NCI-H2107 (cell line): Measurements from ENCODE around the gene JOSD2.
A peak's percentile ranks its signal among the peaks of the same experiment; 100 is the strongest.

Experiments used
- DNase-seq: peaks from one replicate; lab custom pipeline; 2025; lab: John Stamatoyannopoulos, UW

JOSD2 gene

GRCh38 chr19:50511069-50511822 lies at the start of gene JOSD2:
Gene JOSD2, minus strand, starts transcription at chr19:50511191. Its CDS starts 760 bp downstream, at chr19:50510431.
- DNase-seq: peak; percentile 97

GRCh38 chr19:50559636-50560035 lies 48.6 kb upstream of the JOSD2 start:
- DNase-seq: no peak

- DNase-seq: no peak
Measured at GRCh38 chr19:50558449-50558848, 47.5 kb upstream of the JOSD2 start.

GRCh38 chr19:50558039-50558438 lies 47.0 kb upstream of the JOSD2 start:
- no peak for DNase-seq

- no peak for DNase-seq
Measured at GRCh38 chr19:50557009-50557613, 46.1 kb upstream of the JOSD2 start.

GRCh38 chr19:50556282-50557008 lies 45.5 kb upstream of the JOSD2 start:
- DNase-seq: peak; percentile 25

GRCh38 chr19:50555450-50556281 lies 44.7 kb upstream of the JOSD2 start:
- no peak for DNase-seq

- DNase-seq: no peak
Measured at GRCh38 chr19:50555033-50555432, 44.0 kb upstream of the JOSD2 start.

- DNase-seq: no peak
Measured at GRCh38 chr19:50554212-50554611, 43.2 kb upstream of the JOSD2 start.

- DNase-seq: no peak
Measured at GRCh38 chr19:50553134-50553703, 42.2 kb upstream of the JOSD2 start.

GRCh38 chr19:50552540-50552939 lies 41.5 kb upstream of the JOSD2 start:
- no peak for DNase-seq

- DNase-seq: no peak
Measured at GRCh38 chr19:50551715-50552187, 40.8 kb upstream of the JOSD2 start.

GRCh38 chr19:50551034-50551714 lies 40.2 kb upstream of the JOSD2 start:
- no peak for DNase-seq

GRCh38 chr19:50550594-50550966 lies 39.6 kb upstream of the JOSD2 start:
- no peak for DNase-seq

- no peak for DNase-seq
Measured at GRCh38 chr19:50549927-50550593, 39.1 kb upstream of the JOSD2 start.

GRCh38 chr19:50549059-50549926 lies 38.3 kb upstream of the JOSD2 start:
- DNase-seq: no peak

GRCh38 chr19:50548191-50549058 lies 37.4 kb upstream of the JOSD2 start:
- no peak for DNase-seq

GRCh38 chr19:50547385-50548190 lies 36.6 kb upstream of the JOSD2 start:
- no peak for DNase-seq
